HCT116 (cell line): ENCODE data around the gene ADAMTS14.

Source experiments
- ELF1 ChIP-seq: IDR thresholded peaks from 2 replicates; pipeline ENCODE4 v1.6.1; 2012; ENCODE audit warnings: low read depth, borderline replicate concordance
- EZH2 ChIP-seq: fragments of 200-600 bp; sonication (generic); IDR thresholded peaks from 2 replicates; pipeline ENCODE4 v1.6.1; 2017; ENCODE audit warnings: antibody characterized with exemption, mixed run types
- POLR2AphosphoS5 ChIP-seq: IDR thresholded peaks from 2 replicates; pipeline ENCODE4 v1.6.1; 2011; ENCODE audit warnings: mild to moderate bottlenecking, low read depth, low read length, moderate library complexity
- YY1 ChIP-seq: IDR thresholded peaks from 2 replicates; pipeline ENCODE4 v1.6.1; 2011; ENCODE audit warnings: low read length, low read depth, moderate library complexity, mild to moderate bottlenecking; ENCODE audit not compliant: insufficient replicate concordance; ENCODE audit errors: extremely low read depth
- TF ChIP-seq, protein P1 (sequence below), 3 experiments: fragments of 200-600 bp in 1 of 3; sonication (generic) in 1 of 3; IDR thresholded peaks in 2 of 3; conservative IDR thresholded peaks in 1 of 3; 2 replicates each; pipeline ENCODE4 v1.5.1; 2012 to 2017; ENCODE audit warnings: low read depth in 2 of 3, low read length in 2 of 3, antibody characterized with exemption in 1 of 3, borderline replicate concordance in 1 of 3, control low read depth in 1 of 3, mild to moderate bottlenecking in 1 of 3, mixed read lengths in 1 of 3, mixed run types in 1 of 3, moderate library complexity in 1 of 3; ENCODE audit not compliant: insufficient read depth in 1 of 3
- TF ChIP-seq, protein P2 (sequence below): IDR thresholded peaks from 2 replicates; pipeline ENCODE4 v1.6.1; 2012; ENCODE audit warnings: low read depth
- TF ChIP-seq, protein P3 (sequence below): IDR thresholded peaks from 2 replicates; pipeline ENCODE4 v1.6.1; 2012

DNA sequence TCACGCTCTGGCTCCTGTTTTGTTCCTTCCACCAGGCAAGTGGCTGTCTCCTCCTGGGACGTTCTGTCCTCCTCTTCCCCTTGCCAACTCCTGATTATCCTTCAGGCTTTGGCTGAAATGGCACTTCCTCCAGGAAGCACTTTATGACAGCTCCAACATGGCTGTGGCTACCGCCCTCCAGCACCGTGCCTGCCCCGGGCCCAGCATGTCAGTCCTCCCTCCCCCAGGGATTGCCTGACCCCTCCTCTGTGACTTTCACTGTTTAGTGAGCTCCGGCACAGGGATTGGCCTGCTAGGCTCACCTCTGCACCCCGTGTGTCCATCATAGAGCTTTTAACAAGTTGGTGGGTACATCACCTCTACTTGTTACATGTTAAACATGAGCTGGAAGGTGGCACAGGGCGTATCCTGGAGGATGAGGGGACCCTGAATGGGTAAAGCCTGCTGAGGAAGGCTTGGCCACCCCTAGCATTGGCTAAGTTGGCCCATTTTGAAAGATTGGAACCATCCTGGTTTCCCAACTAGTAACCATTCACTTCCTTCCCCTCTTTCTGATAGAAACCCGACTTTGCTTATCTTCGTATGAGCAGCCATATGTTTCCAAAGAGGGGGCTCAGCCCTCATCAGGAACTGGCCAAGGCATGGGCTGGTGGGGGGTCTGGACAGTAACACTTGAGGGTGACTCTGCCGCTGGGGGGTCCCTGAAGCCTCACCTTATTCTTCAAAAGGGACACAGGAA, 10.5 kb upstream of the ADAMTS14 start:
- TF ChIP-seq ELF1 (no peak), EZH2 (no peak), YY1 (no peak), POLR2AphosphoS5 (no peak)
- TF ChIP-seq, protein P1, sequence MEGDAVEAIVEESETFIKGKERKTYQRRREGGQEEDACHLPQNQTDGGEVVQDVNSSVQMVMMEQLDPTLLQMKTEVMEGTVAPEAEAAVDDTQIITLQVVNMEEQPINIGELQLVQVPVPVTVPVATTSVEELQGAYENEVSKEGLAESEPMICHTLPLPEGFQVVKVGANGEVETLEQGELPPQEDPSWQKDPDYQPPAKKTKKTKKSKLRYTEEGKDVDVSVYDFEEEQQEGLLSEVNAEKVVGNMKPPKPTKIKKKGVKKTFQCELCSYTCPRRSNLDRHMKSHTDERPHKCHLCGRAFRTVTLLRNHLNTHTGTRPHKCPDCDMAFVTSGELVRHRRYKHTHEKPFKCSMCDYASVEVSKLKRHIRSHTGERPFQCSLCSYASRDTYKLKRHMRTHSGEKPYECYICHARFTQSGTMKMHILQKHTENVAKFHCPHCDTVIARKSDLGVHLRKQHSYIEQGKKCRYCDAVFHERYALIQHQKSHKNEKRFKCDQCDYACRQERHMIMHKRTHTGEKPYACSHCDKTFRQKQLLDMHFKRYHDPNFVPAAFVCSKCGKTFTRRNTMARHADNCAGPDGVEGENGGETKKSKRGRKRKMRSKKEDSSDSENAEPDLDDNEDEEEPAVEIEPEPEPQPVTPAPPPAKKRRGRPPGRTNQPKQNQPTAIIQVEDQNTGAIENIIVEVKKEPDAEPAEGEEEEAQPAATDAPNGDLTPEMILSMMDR (IDR thresholded peaks at IDR 0.05 in 2 of 3, conservative IDR thresholded peaks at IDR 0.05 in 1 of 3; ENCODE audit: borderline replicate concordance in 1 of 3, insufficient read depth in 1 of 3, low read depth in 2 of 3, low read length in 2 of 3) = no peak
- TF ChIP-seq, protein P2, sequence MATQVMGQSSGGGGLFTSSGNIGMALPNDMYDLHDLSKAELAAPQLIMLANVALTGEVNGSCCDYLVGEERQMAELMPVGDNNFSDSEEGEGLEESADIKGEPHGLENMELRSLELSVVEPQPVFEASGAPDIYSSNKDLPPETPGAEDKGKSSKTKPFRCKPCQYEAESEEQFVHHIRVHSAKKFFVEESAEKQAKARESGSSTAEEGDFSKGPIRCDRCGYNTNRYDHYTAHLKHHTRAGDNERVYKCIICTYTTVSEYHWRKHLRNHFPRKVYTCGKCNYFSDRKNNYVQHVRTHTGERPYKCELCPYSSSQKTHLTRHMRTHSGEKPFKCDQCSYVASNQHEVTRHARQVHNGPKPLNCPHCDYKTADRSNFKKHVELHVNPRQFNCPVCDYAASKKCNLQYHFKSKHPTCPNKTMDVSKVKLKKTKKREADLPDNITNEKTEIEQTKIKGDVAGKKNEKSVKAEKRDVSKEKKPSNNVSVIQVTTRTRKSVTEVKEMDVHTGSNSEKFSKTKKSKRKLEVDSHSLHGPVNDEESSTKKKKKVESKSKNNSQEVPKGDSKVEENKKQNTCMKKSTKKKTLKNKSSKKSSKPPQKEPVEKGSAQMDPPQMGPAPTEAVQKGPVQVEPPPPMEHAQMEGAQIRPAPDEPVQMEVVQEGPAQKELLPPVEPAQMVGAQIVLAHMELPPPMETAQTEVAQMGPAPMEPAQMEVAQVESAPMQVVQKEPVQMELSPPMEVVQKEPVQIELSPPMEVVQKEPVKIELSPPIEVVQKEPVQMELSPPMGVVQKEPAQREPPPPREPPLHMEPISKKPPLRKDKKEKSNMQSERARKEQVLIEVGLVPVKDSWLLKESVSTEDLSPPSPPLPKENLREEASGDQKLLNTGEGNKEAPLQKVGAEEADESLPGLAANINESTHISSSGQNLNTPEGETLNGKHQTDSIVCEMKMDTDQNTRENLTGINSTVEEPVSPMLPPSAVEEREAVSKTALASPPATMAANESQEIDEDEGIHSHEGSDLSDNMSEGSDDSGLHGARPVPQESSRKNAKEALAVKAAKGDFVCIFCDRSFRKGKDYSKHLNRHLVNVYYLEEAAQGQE = no peak
- TF ChIP-seq, protein P3, sequence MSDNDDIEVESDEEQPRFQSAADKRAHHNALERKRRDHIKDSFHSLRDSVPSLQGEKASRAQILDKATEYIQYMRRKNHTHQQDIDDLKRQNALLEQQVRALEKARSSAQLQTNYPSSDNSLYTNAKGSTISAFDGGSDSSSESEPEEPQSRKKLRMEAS = no peak
